GM18858 (cell line): ENCODE data around the gene OSBPL3.

Experiments
- ATAC-seq: cut with Tn5 transposase; IDR thresholded peaks from one replicate; pipeline ENCODE4 v1.9.1; 2021; ENCODE audit not compliant: unreplicated experiment

The OSBPL3 gene

GRCh38 chr7:24956021-24956420 is 24.0 kb downstream of the OSBPL3 start:
- ATAC-seq, result no peak

DNA sequence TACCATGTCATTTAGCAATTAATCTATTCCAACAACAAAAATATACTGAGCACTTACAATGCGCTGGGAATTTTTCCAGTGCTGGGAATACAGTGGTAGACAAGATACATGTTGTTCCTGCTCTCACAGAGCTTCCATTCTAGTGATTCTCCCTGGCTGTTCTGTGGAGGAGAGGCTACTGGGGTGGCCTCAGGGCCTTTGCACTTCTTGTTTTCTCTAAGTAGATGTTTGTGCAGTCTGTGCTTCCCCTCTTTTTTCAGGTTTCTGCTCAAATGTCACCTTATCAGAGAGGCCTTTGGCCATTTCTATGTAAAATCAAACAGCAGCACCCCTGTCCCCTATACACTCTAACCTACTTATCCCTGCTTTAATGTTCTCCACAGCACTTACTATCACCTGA is 24.7 kb downstream of the OSBPL3 start:
- ATAC-seq, result no peak

- no peak for ATAC-seq
Observed at GRCh38 chr7:24952464-24952863, 27.5 kb downstream of the OSBPL3 start.

DNA sequence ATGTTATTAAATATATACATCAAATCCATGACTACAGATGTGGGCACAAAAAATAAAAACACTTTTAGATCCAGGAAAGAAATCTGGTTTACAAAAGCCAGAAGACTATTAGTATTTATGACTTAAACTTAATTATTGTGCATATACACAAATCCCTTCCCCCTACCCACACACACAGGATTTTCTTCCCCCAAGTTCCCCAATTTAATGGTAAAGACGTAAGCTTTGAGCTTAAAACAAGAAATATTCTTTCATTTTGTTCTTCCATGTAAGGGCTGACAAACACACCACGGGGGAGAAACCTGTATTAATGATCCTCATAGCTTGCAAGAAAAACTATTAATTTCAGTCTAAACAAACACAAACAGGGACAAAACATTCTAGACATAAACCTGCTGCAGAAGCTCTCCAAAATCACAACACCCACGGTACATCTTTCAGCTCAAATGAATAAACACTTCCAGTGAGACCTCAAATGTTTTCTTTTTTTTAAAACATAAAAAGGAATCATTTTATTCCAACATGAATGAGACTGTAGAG is 28.5 kb downstream of the OSBPL3 start:
- ATAC-seq, result no peak

DNA sequence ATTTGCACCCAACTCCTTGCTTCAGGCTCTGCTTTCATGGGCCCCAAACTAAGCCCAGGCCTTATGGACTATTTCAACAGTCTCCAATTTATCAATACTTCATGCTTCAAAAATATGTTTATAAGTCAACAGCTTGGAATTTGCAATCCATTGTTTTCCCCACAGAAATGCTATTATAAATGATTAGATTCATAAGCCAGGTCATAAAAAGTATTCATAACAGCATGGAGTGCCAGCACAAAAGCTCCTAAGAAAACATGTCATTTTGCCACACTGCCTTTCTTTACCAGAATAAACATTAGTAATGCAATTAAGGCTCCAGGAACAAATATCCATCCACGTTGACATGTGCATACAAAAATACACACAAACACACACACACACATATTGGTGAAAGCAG is 30.1 kb downstream of the OSBPL3 start:
- no peak for ATAC-seq

DNA sequence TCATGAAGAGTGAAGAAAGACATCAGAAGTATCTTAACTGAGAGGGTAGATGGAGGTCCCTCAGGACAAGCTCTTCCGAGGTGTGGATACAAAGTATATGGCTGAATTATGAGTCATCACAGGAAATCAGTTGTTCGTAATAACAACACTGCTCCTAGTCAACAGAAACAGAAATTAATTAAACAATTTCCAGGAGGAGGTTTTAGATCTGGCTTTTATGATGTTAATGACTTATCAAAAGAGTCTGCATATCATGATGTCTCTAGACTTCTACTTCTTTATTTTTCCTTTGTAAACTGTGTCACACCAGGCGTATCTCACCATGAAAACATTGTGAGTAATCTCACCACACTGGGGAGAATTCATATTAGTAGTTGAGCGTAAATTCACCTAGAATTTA is 31.2 kb downstream of the OSBPL3 start:
- peak; percentile 50 for ATAC-seq

GRCh38 chr7:24946467-24946866 is 33.5 kb downstream of the OSBPL3 start:
- no peak for ATAC-seq

GRCh38 chr7:24945899-24946298 is 34.1 kb downstream of the OSBPL3 start:
- ATAC-seq, result no peak

DNA sequence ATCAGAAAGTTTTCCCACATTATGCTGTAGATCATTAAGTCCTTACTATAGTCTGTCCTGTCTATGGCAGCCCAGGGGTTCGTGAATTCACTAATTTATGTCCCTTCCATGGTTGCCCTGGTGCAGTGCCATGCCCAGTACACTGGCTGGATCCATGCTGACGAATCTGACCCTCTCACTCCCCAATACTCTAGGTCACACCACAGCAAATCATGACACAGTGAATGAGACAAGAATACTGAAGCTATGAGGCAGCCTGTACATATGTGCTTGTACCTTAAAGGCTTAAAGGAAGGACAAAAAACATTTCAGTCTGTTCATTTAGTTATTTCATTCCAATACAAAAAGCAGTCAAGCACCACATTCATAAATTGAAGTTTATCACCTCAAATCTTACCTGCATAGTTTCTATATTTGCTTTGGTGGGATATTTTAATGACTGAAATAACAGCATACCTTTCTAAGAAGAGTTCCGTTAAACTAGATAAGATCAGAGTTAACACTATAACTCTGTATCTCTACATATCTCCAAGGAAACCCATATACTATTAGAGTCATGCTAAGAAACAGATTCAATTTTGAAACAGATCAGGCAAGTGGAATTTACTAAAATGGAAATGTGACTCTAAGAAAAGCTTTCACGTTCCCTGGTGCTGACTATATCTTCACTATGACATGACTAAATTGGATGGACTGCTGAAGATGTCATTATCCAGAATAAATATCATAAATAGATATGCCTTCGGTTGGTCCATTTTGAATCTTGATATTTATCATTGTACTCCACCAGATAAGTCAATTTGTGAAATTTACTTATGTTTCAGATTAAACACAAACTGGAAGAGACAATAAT is 36.7 kb downstream of the OSBPL3 start:
- ATAC-seq, result no peak

DNA sequence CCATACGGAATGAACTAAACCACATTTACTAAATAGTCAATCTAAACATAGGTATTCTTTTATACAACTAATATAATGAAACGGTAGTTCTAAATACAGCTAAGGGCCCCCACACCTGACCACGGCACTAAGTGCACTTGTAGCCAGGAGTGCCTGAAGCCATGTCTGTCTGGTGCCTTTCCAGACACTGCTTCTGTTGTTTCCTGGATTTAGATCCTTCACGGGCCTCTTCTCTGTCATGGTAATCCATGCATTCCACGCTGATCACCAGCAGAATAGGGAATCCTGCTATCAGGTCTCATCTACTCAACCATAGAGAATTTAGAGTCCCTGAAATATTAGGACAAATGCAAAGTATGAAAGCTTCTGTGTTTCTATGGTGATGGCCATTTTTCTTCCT is 37.8 kb downstream of the OSBPL3 start:
- no peak for ATAC-seq

- no peak for ATAC-seq
Observed at GRCh38 chr7:24939416-24939815, 40.6 kb downstream of the OSBPL3 start.

DNA sequence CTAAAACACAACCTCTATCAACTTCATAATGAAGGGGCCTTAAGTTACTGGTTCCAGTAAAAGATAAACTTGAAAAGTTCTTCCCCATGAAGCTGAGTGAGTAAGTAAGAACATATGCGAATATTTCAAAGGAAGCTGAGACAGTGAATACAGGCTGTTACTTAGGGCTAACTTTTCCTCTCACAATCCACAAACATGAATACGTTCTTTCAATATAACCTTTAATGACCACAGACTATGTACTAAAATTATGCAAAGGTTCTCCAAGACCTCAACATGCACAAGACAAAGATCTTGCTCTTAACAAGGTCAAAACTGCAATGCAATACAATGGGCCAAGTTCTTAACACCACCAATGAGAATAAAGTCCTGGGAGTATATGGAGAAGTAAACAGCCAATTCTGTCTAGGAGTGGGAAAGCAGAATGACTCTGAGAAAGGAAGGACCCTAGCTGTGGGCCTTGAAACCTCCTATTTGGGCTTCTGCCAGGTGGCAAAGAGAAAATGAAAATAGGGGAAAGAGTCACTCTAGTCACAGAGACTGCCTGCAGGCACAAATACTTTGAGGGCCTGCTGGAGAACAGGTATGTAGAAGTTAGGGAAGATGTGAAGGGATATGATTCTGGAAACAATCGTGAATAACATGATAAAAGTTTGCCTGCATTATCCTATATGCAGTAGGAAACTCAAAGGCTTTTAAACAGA is 43.7 kb downstream of the OSBPL3 start:
- no peak for ATAC-seq

- no peak for ATAC-seq
Observed at GRCh38 chr7:24933298-24933697, 46.7 kb downstream of the OSBPL3 start.

GRCh38 chr7:24932815-24933214 is 47.2 kb downstream of the OSBPL3 start:
- ATAC-seq, result no peak

DNA sequence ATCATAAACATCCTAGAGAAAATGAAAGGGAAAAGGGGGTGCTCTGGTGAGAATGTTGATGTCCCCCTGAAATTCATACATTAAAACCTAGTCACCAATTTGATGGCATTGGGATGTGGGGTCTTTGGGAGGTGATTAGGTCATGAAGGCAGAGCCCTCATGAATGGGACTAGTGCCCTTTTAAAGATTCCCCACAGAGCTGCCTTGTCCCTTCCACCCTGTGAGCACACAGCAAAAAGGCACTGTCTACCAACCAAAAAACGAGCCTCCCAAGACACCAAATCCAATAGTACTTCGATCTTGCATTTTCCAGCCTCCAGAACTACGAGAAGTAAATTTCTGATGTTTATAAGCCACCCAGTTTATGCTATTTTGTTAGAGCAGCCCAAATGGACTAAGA is 47.6 kb downstream of the OSBPL3 start:
- no peak for ATAC-seq

DNA sequence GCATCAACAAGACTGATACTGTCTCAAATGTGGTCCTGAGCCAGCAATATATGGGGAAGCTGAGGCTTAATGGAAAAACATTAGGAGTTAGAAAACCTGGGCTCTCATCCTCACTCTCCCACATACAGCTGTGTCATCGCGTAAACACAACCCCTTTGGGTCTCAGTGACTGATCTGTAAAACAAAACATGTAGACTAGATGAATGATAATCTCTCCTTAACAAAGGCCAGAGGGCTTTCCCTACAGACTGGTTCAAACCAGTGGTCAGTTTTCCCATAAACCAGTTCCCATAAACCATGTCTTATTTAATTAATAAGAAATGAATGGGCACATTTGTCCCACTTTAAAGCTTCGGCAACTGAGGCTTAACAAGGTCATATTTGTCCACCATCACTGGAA is 48.1 kb downstream of the OSBPL3 start:
- no peak for ATAC-seq

- no peak for ATAC-seq
Observed at GRCh38 chr7:24930856-24931255, 49.1 kb downstream of the OSBPL3 start.

GRCh38 chr7:24926623-24927524 is 53.1 kb downstream of the OSBPL3 start:
- no peak for ATAC-seq

DNA sequence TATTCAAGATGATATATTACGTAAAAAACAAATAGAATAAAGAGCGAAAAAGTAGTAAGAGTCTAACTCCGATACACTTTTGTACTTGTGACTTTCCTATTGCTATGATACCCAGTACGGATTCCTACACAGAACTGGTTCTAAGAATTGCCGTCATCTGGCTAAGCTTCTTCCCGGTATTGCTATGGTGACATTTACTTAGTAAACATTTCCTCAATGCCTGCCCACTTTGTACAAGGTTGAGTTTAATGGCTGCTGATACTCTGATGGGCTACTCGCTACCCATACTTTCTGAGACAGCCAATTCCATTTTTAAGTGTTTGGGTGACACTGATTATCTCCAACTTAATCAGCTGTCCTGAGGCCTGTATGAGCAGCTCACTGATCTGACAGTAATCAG is 55.6 kb downstream of the OSBPL3 start:
- ATAC-seq, result no peak

DNA sequence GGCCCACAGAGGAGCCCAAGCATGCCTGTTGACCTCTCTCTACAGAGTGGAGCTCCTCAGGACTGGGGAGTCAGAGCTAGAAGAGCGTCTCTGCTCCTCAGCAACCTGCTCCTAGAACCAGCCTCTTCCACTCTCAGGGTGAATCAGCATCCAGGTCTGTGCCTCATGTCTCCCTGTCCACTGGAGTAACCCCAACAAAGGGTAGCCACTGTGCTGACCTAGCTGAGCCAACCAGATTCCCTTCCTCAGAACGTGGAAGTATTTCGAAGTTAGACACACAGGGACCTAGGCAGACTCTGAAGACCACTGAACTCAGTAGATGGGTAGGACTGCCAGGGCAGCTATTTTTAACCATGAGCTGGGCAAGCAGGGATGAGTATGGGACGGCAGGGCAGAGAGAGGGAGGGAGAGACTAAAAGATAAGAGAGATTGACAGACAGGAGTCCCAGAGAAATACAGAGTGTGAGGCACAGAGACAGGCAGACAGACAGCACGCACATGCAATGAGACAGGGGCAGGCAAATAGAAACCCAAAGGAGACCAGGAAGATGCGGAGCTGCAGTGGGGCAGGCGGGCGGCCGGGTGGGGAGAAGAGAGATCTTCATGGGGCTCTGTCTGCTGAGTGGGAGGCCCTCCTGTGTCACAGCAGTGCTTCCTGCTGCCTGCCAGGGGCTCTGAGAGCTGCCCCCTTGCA is 56.7 kb downstream of the OSBPL3 start:
- ATAC-seq, result no peak
